Gastrocnemius medialis (tissue), 4 donors: Measurements from ENCODE around the gene TARBP2. TPM values are rescaled to one million over a fixed set of nuclear protein-coding genes. Genes with fewer than 3 reads are reported as not detected.

Source experiments
- ATAC-seq, 2 donors: fragments of 150-250 bp; one replicate each; pipeline ENCODE4 v1.9.1; 2016
- DNase-seq, 2 donors: peaks; one replicate each; pipeline ENCODE4 v3.0.0-alpha.2; 2019
- H3K27ac ChIP-seq, 4 donors: fragments of 200-600 bp; sonication (generic); 1 replicate in 1 of 4; 2 replicates in 3 of 4; pipeline ENCODE4 v1.5.1; 2016 to 2018; ENCODE audit warnings: mild to moderate bottlenecking in 2 of 4, moderate library complexity in 1 of 4
- H3K27me3 ChIP-seq, 3 donors: fragments of 200-600 bp; sonication (generic) in 2 of 3; 1 replicate in 1 of 3; 2 replicates in 2 of 3; pipeline versions ENCODE4 v1.5.1 to v1.6.0; 2016 to 2019; ENCODE audit warnings: mild to moderate bottlenecking in 1 of 3, moderate library complexity in 1 of 3
- H3K36me3 ChIP-seq, 2 donors: fragments of 200-600 bp; sonication (generic) in 1 of 2; one replicate each; pipeline ENCODE4 v1.5.1; 2017 to 2018
- H3K4me1 ChIP-seq, 2 donors: fragments of 200-600 bp; sonication (generic) in 1 of 2; one replicate each; pipeline ENCODE4 v1.5.1; 2016 to 2017; ENCODE audit warnings: mild to moderate bottlenecking in 2 of 2
- H3K4me3 ChIP-seq, 4 donors: fragments of 200-600 bp; sonication (generic) in 3 of 4; 1 replicate in 1 of 4; 2 replicates in 3 of 4; pipeline ENCODE4 v1.5.1; 2016 to 2019; ENCODE audit warnings: mild to moderate bottlenecking in 2 of 4
- H3K9me3 ChIP-seq, 3 donors: fragments of 200-600 bp; sonication (generic) in 2 of 3; 1 replicate in 1 of 3; 2 replicates in 2 of 3; pipeline ENCODE4 v1.5.1; 2016 to 2019
- CTCF ChIP-seq, 5 experiments: fragments of 450-650 bp in 3 of 5; fragments of 200-600 bp in 2 of 5; sonication (generic) in 2 of 5; IDR thresholded peaks in 4 of 5; conservative IDR thresholded peaks in 1 of 5; 1 replicate in 4 of 5; 2 replicates in 1 of 5; pipeline ENCODE4 v1.5.1; 2016 to 2019; ENCODE audit warnings: antibody characterized with exemption in 5 of 5, mild to moderate bottlenecking in 3 of 5, moderate library complexity in 3 of 5
- POLR2A ChIP-seq, 2 donors: fragments of 450-650 bp; IDR thresholded peaks; one replicate each; pipeline ENCODE4 v1.6.1; 2017; ENCODE audit warnings: antibody characterized with exemption in 2 of 2, mild to moderate bottlenecking in 2 of 2, moderate library complexity in 2 of 2
- in situ Hi-C, 4 donors: fragments of 200-750 bp; cut with MboI; loops; one replicate each; pipeline versions ENCODE4 v1.15.0 to v1.8.0; 2017; ENCODE audit warnings: low sequenced_read_pairs in 4 of 4
- intact Hi-C: fragments of 100-400 bp; cut with DNase I; formaldehyde crosslinking; loops from one replicate; pipeline ENCODE4 v1.15.1; 2023; ENCODE audit warnings: low total_unique reads
- total RNA-seq, 4 donors: library from RNA; depleted of rRNA; stranded (reverse); fragments of >200 nt; gene quantifications; one replicate each; pipeline versions ENCODE4 v1.1.0 to v1.2.3, GENCODE V29; 2016

Gene TARBP2
- total RNA-seq, 4 donors from 2014 or later, result 6.8 to 17.4 (median 11.6) TPM

- Histone ChIP-seq H3K27ac (peak overlapping the region; percentile 90 to 97 (median 92)), H3K4me3 (peak overlapping the region; percentile 73 to 84 (median 82)), H3K4me1 (peaks cover 23 to 24% of the 10 kb centered on the region in 2 donors), H3K9me3 (no peaks in the 10 kb centered on the region), H3K36me3 (no peaks in the 10 kb centered on the region), H3K27me3 (no peaks in the 10 kb centered on the region)
- peak; percentile 55 to 67 for DNase-seq
- ATAC-seq, result peak; percentile 14
- in situ Hi-C loops (loop anchor here in 2 of 4 donors (10.0 kb wide), 2 partner anchors 55 to 175 kb away; partner anchors contain the start of genes AAAS (in 1 of the 2) and PRR13 (in 1 of the 2)), intact Hi-C loops (loop anchor here (1.0 to 5.0 kb wide), 4 partner anchors 59 to 283 kb away; partner anchors contain the start of genes PRR13 and SP1)
- no peak for TF ChIP-seq CTCF (IDR thresholded peaks at IDR 0.05 in 4 of 5, conservative IDR thresholded peaks at IDR 0.05 in 1 of 5)
- peak; percentile 86 to 93 for TF ChIP-seq POLR2A (IDR thresholded peaks at IDR 0.05)
Observed at GRCh38 chr12:53500142-53500775, 824 bp upstream of the TARBP2 start.

DNA sequence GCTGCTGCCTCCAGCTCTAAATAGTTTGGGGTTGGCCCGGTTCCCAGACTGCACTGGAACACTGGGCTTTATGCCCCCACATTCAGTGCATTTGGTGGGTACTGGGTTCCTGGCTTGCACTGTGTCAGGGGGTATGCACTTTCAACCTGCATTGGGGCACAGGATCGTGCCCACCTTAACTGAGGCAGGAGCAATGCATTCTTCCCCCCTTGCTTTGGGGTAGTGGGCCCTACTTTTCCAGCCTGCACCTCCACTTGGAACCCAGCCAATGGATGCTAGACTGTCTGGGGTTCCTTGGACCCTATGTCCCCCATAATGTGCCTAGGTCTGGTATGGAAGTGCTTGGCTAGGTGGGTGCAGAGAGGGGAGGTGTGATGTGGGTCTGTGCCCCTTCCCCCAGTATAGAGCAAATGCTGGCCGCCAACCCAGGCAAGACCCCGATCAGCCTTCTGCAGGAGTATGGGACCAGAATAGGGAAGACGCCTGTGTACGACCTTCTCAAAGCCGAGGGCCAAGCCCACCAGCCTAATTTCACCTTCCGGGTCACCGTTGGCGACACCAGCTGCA is 615 bp downstream of the TARBP2 start:
- intact Hi-C loops (loop anchor here (1.0 to 5.0 kb wide), 4 partner anchors 49 to 284 kb away; partner anchors contain the start of genes PCBP2 and SP1), in situ Hi-C loops (loop anchor here in 2 of 4 donors (10.0 kb wide), 2 partner anchors 57 to 177 kb away; partner anchors contain the start of genes AAAS (in 1 of the 2) and PRR13 (in 1 of the 2))
- H3K27me3 ChIP-seq, result no peaks in the 10 kb centered on the region
- H3K4me1 ChIP-seq, result peaks cover 24 to 25% of the 10 kb centered on the region in 2 donors
- H3K9me3 ChIP-seq, result no peaks in the 10 kb centered on the region
- no peak for ATAC-seq
- peak overlapping the region; percentile 66 to 84 (median 82) for H3K4me3 ChIP-seq
- TF ChIP-seq CTCF (IDR thresholded peaks at IDR 0.05 in 4 of 5, conservative IDR thresholded peaks at IDR 0.05 in 1 of 5), result no peak
- TF ChIP-seq POLR2A (IDR thresholded peaks at IDR 0.05), result no peak
- no peak for DNase-seq
- peaks cover 0 to 12% of the 10 kb centered on the region in 2 donors for H3K36me3 ChIP-seq
- H3K27ac ChIP-seq, result peak overlapping the region; percentile 90 to 97 (median 92)

DNA sequence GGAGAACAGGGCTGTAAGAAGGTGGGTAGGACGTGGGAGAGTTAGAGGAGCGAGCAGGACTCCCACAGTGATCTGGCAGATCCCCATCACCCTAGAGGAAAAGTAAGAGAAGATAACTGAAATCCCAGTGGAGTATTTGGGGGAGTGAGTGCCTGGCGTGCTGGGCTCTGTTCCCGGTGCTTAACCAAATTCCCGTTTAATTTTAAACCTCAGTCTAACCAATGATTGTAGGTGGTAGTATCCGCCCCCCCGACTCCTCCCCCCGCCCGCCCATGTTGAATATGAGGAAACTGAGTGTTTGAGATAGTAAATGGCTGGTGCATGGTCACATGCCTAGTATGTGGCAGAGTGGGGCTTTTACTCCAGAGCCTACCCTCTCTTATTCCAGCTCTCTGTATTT is 1.2 kb downstream of the TARBP2 start:
- Histone ChIP-seq H3K9me3 (no peaks in the 10 kb centered on the region), H3K36me3 (peaks cover 0 to 18% of the 10 kb centered on the region in 2 donors), H3K4me1 (peaks cover 24 to 25% of the 10 kb centered on the region in 2 donors), H3K4me3 (peak overlapping the region in 2 of 4 donors; percentile 82), H3K27me3 (no peaks in the 10 kb centered on the region), H3K27ac (peak overlapping the region; percentile 90 to 97 (median 92))
- DNase-seq, result no peak
- no peak for ATAC-seq
- no peak for TF ChIP-seq CTCF (IDR thresholded peaks at IDR 0.05 in 4 of 5, conservative IDR thresholded peaks at IDR 0.05 in 1 of 5)
- no peak for TF ChIP-seq POLR2A (IDR thresholded peaks at IDR 0.05)
- intact Hi-C loops (loop anchor here (5.0 kb wide), 1 partner anchor 285 kb away; no protein-coding TSS in a partner anchor), in situ Hi-C loops (loop anchor here in 2 of 4 donors (10.0 kb wide), 2 partner anchors 58 to 178 kb away; partner anchors contain the start of genes AAAS (in 1 of the 2) and PRR13 (in 1 of the 2))

DNA sequence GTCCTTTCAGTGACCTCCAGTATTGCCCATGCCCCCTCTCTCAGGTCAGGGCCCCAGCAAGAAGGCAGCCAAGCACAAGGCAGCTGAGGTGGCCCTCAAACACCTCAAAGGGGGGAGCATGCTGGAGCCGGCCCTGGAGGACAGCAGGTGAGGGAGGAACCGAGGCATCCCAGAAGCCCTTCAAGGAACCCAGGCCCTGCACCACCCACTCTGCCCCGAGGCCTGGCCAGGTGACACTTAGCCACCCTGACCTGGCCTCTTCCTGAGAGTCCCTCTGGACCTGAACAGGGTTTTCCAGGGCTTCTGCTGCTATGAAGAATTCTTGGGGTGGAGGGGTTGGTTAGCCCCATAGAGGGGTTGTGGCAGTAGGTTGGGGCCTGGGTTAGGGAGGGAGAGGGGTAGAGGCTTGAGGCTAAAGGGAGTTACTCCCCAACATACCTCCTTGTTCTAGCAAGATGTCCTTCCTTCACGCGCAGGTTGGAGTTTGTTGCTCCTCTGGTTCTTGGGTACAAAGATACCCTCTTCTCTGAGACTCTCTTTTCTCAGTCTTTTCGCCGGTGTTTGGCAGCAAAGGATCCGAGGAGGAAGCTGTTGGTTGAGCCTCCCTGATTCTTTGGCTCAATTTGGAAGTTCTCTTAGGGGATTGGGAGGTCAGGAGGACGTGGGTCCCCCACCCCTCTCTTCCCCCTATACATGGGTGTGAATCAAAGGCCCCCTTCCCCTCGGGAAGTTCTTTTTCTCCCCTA is 2.1 kb downstream of the TARBP2 start:
- intact Hi-C loops, result loop anchor here (5.0 kb wide), 1 partner anchor 286 kb away; no protein-coding TSS in a partner anchor
- DNase-seq (no peak), ATAC-seq (no peak)
- H3K9me3 ChIP-seq, result no peaks in the 10 kb centered on the region
- TF ChIP-seq POLR2A (IDR thresholded peaks at IDR 0.05) (no peak), CTCF (IDR thresholded peaks at IDR 0.05 in 4 of 5, conservative IDR thresholded peaks at IDR 0.05 in 1 of 5) (no peak)
- peaks cover 0 to 19% of the 10 kb centered on the region in 2 donors for H3K36me3 ChIP-seq
- no peaks in the 10 kb centered on the region for H3K27me3 ChIP-seq
- H3K4me1 ChIP-seq, result peaks cover 24 to 25% of the 10 kb centered on the region in 2 donors
- H3K27ac ChIP-seq, result peak overlapping the region in 2 of 4 donors; percentile 90 to 97
- in situ Hi-C loops, result loop anchor here in 2 of 4 donors (10.0 kb wide), 2 partner anchors 58 to 178 kb away; partner anchors contain the start of genes AAAS (in 1 of the 2) and PRR13 (in 1 of the 2)
- H3K4me3 ChIP-seq, result no peak overlapping the region
